Measurements from ENCODE around the gene RERE. TPM values are rescaled to one million over a fixed set of nuclear protein-coding genes. Genes with fewer than 3 reads are reported as not detected.

RERE gene
- total RNA-seq, 2 experiments from 2014 or later: 73.1 to 211 TPM

GRCh38 chr1:8533124-8533523, 284.3 kb downstream of the RERE start:
- peak overlapping the region; percentile 91 for H3K27ac ChIP-seq (ENCODE audit: low read depth, low read length, poor library complexity, severe bottlenecking)
- no TSS peak for BruUV-seq (replicated peaks)
- peaks cover 9% of the 10 kb centered on the region; the same call in 1 of the 2 replicates for H3K9me3 ChIP-seq (ENCODE audit: low read length)
- ChIA-PET POLR2A (interaction anchor here (0.6 to 2.8 kb wide), 13 partner anchors 8 to 165 kb away, joined by 3 to 10 read pairs (median 4); no protein-coding TSS in a partner anchor), CTCF (ENCODE audit: unreplicated experiment) (interaction anchor here (1.3 kb wide), 1 partner anchor 22 kb away, joined by 4 read pairs; no protein-coding TSS in a partner anchor)
- H3K36me3 ChIP-seq (ENCODE audit: insufficient read depth, low read length): peaks cover 6% of the 10 kb centered on the region
- H2AFZ ChIP-seq (ENCODE audit: low read length): no peak overlapping the region; the same call in 1 of the 2 replicates
- H3K9me2 ChIP-seq (ENCODE audit: insufficient read depth, low read length): no peaks in the 10 kb centered on the region
- peaks cover 35% of the 10 kb centered on the region; the same call in 1 of the 2 replicates for H3K79me2 ChIP-seq (ENCODE audit: insufficient read depth, low read depth, low read length)
- intact Hi-C loops (cut with micrococcal nuclease; ENCODE audit: unreplicated experiment): loop anchor here (5.0 kb wide), 1 partner anchor 61 kb away; no protein-coding TSS in a partner anchor
- TF ChIP-seq CTCF (conservative IDR thresholded peaks at IDR 0.05; ENCODE audit: low read length) (no peak), EZH2phosphoT487 (IDR thresholded peaks at IDR 0.05; ENCODE audit: borderline replicate concordance, low read depth, low read length) (no peak)
- peak overlapping the region; percentile 50 for H3K4me3 ChIP-seq (ENCODE audit: low read depth, low read length, poor library complexity, severe bottlenecking)
- H3K4me1 ChIP-seq (ENCODE audit: insufficient read depth, low read length, poor library complexity, severe bottlenecking): peaks cover 96% of the 10 kb centered on the region
- no peaks in the 10 kb centered on the region for H4K20me1 ChIP-seq (ENCODE audit: insufficient read depth, low read length)
- DNase-seq (ENCODE audit: low spot score): peak; percentile 66
- peak overlapping the region; percentile 84 for H3K4me2 ChIP-seq (ENCODE audit: low read length)

- H3K9me3 ChIP-seq (ENCODE audit: low read length): peaks cover 9% of the 10 kb centered on the region; the same call in 1 of the 2 replicates
- no TSS peak for BruUV-seq (replicated peaks)
- ChIA-PET CTCF (ENCODE audit: unreplicated experiment) (no interaction called here), POLR2A (interaction anchor here (0.5 to 1.3 kb wide), 7 partner anchors 10 to 1273 kb away, joined by 3 to 8 read pairs (median 3); no protein-coding TSS in a partner anchor)
- no peaks in the 10 kb centered on the region for H4K20me1 ChIP-seq (ENCODE audit: insufficient read depth, low read length)
- H3K36me3 ChIP-seq (ENCODE audit: insufficient read depth, low read length): no peaks in the 10 kb centered on the region; the same call in none of the 2 replicates
- H3K4me3 ChIP-seq (ENCODE audit: low read depth, low read length, poor library complexity, severe bottlenecking): peak overlapping the region; percentile 29
- H3K4me2 ChIP-seq (ENCODE audit: low read length): peak overlapping the region; percentile 67
- intact Hi-C loops (cut with micrococcal nuclease; ENCODE audit: unreplicated experiment): loop anchor here (5.0 to 10.0 kb wide), 3 partner anchors 58 to 895 kb away; no protein-coding TSS in a partner anchor
- peak overlapping the region; percentile 4; the same call in 1 of the 2 replicates for H2AFZ ChIP-seq (ENCODE audit: low read length)
- peak overlapping the region; percentile 91 for H3K27ac ChIP-seq (ENCODE audit: low read depth, low read length, poor library complexity, severe bottlenecking)
- peaks cover 60% of the 10 kb centered on the region for H3K79me2 ChIP-seq (ENCODE audit: insufficient read depth, low read depth, low read length)
- no peak for DNase-seq (ENCODE audit: low spot score)
- H3K9me2 ChIP-seq (ENCODE audit: insufficient read depth, low read length): no peaks in the 10 kb centered on the region
- TF ChIP-seq EZH2phosphoT487 (IDR thresholded peaks at IDR 0.05; ENCODE audit: borderline replicate concordance, low read depth, low read length): no peak
- TF ChIP-seq CTCF (conservative IDR thresholded peaks at IDR 0.05; ENCODE audit: low read length): no peak
- peaks cover 88% of the 10 kb centered on the region for H3K4me1 ChIP-seq (ENCODE audit: insufficient read depth, low read length, poor library complexity, severe bottlenecking)
Measured at GRCh38 chr1:8529901-8530300, 287.5 kb downstream of the RERE start.

DNA sequence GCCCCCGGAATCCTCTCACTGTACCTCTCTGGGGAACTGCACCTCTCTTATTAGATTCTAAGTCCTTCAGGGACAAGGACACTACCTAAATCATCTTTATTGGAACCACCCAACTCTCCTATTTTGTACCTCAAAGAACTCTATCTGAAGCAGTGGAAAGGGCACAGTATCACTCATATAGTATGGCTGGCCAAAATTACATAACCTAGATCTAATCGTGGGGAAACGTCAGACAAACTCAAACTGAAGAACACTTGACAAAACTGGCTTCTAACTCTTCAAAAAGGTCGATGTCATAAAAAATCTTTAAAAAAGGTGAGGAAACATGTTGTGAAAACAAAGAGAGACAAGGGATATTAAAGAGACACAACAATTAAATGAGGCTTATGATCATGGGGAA, 289.5 kb downstream of the RERE start:
- TF ChIP-seq CTCF (conservative IDR thresholded peaks at IDR 0.05; ENCODE audit: low read length) (no peak), EZH2phosphoT487 (IDR thresholded peaks at IDR 0.05; ENCODE audit: borderline replicate concordance, low read depth, low read length) (no peak)
- Histone ChIP-seq H3K4me1 (ENCODE audit: insufficient read depth, low read length, poor library complexity, severe bottlenecking) (peaks cover 80% of the 10 kb centered on the region), H3K9me3 (ENCODE audit: low read length) (peaks cover 10% of the 10 kb centered on the region; the same call in 1 of the 2 replicates)

More for the DNA sequence above, 289.5 kb downstream of the RERE start:
- ChIA-PET POLR2A (interaction anchor here (0.7 kb wide), 1 partner anchor 12 kb away, joined by 3 read pairs; no protein-coding TSS in a partner anchor), CTCF (ENCODE audit: unreplicated experiment) (no interaction called here)
- Histone ChIP-seq H3K36me3 (ENCODE audit: insufficient read depth, low read length) (peaks cover 1% of the 10 kb centered on the region), H3K4me2 (ENCODE audit: low read length) (peak overlapping the region; percentile 89), H4K20me1 (ENCODE audit: insufficient read depth, low read length) (no peaks in the 10 kb centered on the region), H3K79me2 (ENCODE audit: insufficient read depth, low read depth, low read length) (peaks cover 74% of the 10 kb centered on the region), H2AFZ (ENCODE audit: low read length) (peak overlapping the region; percentile 15; the same call in 1 of the 2 replicates), H3K27ac (ENCODE audit: low read depth, low read length, poor library complexity, severe bottlenecking) (peak overlapping the region; percentile 91), H3K9me2 (ENCODE audit: insufficient read depth, low read length) (no peaks in the 10 kb centered on the region), H3K4me3 (ENCODE audit: low read depth, low read length, poor library complexity, severe bottlenecking) (no peak overlapping the region)
- intact Hi-C loops (cut with micrococcal nuclease; ENCODE audit: unreplicated experiment): loop anchor here (10.0 kb wide), 2 partner anchors 547 to 897 kb away; no protein-coding TSS in a partner anchor
- no TSS peak for BruUV-seq (replicated peaks)
- no peak for DNase-seq (ENCODE audit: low spot score)

Measured in OCI-LY7 (cell line).